Mesothelial cell of epicardium (in vitro differentiated cells): ENCODE data around the gene CUX1. TPM values are rescaled to one million over a fixed set of nuclear protein-coding genes. Genes with fewer than 3 reads are reported as not detected.

ENCODE experiments used
- DNase-seq, 2 experiments: peaks; one replicate each; pipeline ENCODE4 v3.0.0; 2021; ENCODE audit warnings: low spot score in 2 of 2; ENCODE audit not compliant: unreplicated experiment in 2 of 2
- H3K27ac Mint-ChIP-seq: 2 replicates; pipeline ENCODE4 v1.8.0; 2021; ENCODE audit warnings: mixed read lengths
- H3K27me3 Mint-ChIP-seq: 2 replicates; pipeline ENCODE4 v1.8.0; 2021; ENCODE audit warnings: low read depth, mixed read lengths
- H3K36me3 Mint-ChIP-seq: 2 replicates; pipeline ENCODE4 v1.8.0; 2021; ENCODE audit warnings: mixed read lengths
- H3K4me1 Mint-ChIP-seq: 2 replicates; pipeline ENCODE4 v1.8.0; 2021; ENCODE audit warnings: mixed read lengths
- H3K4me3 Mint-ChIP-seq: 2 replicates; pipeline ENCODE4 v1.8.0; 2021; ENCODE audit warnings: mild to moderate bottlenecking, moderate library complexity, mixed read lengths
- H3K9me3 Mint-ChIP-seq: 2 replicates; pipeline ENCODE4 v1.8.0; 2021; ENCODE audit warnings: mixed read lengths
- CTCF ChIP-seq: fragments of 200-600 bp; sonication (generic); IDR thresholded peaks from one replicate; pipeline ENCODE4 v1.5.0; 2021; ENCODE audit warnings: antibody characterized with exemption; ENCODE audit not compliant: unreplicated experiment
- total RNA-seq: library from RNA; stranded (reverse); gene quantifications from 3 replicates; pipeline ENCODE4 v1.2.1, GENCODE V29; 2021

Gene CUX1
- total RNA-seq, 1 donor from 2014 or later = 158 TPM

- H3K36me3 Mint-ChIP-seq = peaks cover 20% of the 10 kb centered on the region
- H3K9me3 Mint-ChIP-seq = peaks cover under 1% of the 10 kb centered on the region
- H3K27me3 Mint-ChIP-seq = no peaks in the 10 kb centered on the region
- TF ChIP-seq CTCF = no peak
- no peak overlapping the region for H3K27ac Mint-ChIP-seq
- peaks cover 19% of the 10 kb centered on the region for H3K4me1 Mint-ChIP-seq
- no peak overlapping the region for H3K4me3 Mint-ChIP-seq
- DNase-seq = no peak
Observed at GRCh38 chr7:102066476-102066875, 249.1 kb downstream of the CUX1 start.

DNA sequence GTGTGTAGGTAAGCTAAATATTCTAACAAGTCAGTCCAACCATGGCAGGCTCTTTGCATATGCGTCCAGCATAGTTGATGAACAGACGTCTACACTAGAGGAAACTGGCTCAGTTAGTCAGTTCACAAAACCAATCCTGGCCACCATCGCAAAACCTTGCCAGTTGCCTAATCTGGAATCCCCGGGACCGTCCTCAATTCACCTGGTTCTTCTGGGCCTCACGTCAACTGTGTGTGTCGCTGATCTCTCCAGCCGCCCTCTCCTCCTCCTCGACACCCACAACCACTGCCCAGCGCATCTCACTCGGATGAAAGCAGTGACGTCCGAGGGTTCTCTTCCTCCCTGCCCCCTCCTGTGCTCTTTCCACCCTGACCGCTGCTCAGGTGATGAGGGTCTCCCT is 251.4 kb downstream of the CUX1 start:
- peaks cover 32% of the 10 kb centered on the region for H3K36me3 Mint-ChIP-seq
- H3K4me1 Mint-ChIP-seq = peaks cover 10% of the 10 kb centered on the region
- H3K4me3 Mint-ChIP-seq = no peak overlapping the region
- peaks cover 6% of the 10 kb centered on the region for H3K9me3 Mint-ChIP-seq
- no peak overlapping the region for H3K27ac Mint-ChIP-seq
- no peaks in the 10 kb centered on the region for H3K27me3 Mint-ChIP-seq
- no peak for TF ChIP-seq CTCF
- DNase-seq = no peak

GRCh38 chr7:102069931-102070629 is 252.7 kb downstream of the CUX1 start:
- H3K27ac Mint-ChIP-seq = no peak overlapping the region
- TF ChIP-seq CTCF = no peak
- no peak for DNase-seq

DNA sequence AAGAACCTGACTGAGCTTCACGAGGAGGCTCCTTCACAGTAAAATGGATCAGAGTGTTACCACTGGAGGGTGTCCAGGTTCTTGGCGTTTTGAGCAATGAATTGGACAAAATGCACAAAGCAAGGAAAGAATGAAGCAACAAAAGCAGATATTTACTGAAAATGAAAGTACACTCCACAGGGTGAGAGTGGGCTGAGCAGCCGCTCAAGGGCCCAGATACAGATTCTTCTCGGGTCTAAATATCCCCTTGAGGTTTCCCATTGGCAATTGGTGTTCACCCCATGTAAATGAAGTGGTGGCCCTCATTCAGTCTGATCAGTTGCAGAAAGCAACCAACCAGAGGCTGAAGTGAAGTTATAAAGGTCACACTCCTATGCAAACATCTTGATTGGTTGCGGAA is 254.6 kb downstream of the CUX1 start:
- H3K4me3 Mint-ChIP-seq = no peak overlapping the region
- H3K36me3 Mint-ChIP-seq = peaks cover 47% of the 10 kb centered on the region
- DNase-seq = no peak
- H3K27me3 Mint-ChIP-seq = no peaks in the 10 kb centered on the region
- no peak overlapping the region for H3K27ac Mint-ChIP-seq
- peaks cover under 1% of the 10 kb centered on the region for H3K4me1 Mint-ChIP-seq
- H3K9me3 Mint-ChIP-seq = peaks cover 6% of the 10 kb centered on the region
- TF ChIP-seq CTCF = no peak

More at GRCh38 chr7:102069931-102070629, 252.7 kb downstream of the CUX1 start:
- H3K4me1 Mint-ChIP-seq = no peaks in the 10 kb centered on the region
- H3K27me3 Mint-ChIP-seq = no peaks in the 10 kb centered on the region
- no peak overlapping the region for H3K4me3 Mint-ChIP-seq
- H3K36me3 Mint-ChIP-seq = peaks cover 34% of the 10 kb centered on the region
- H3K9me3 Mint-ChIP-seq = peaks cover 6% of the 10 kb centered on the region

DNA sequence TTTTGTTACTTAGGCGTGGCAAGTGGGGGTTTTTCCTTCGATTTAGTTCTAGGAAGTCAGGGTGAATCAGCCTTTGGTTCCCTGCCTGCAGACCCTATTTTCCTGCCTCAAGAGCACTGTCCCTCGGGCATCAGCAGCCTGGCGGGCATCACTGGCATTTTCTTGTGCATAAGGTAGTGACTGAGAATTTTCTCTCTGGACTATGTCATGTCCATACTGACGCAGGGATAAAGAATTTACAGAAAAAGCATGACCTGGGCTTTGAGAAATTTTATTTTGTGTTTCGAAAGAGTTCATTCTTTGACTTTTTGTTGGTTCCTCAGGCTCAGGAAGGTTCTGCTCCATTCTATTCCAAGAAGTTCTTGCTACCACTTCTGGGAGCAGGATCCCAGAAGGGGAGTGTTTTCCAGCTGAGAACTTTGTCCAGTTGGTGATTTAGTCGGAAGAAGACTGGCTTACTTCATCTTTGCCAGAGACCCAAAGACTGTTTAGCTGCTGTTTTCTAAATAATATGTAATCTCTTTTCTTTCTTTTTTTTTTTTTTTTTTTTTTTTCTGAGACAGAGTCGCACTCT is 255.3 kb downstream of the CUX1 start:
- no peak overlapping the region for H3K4me3 Mint-ChIP-seq
- H3K4me1 Mint-ChIP-seq = peaks cover 6% of the 10 kb centered on the region
- TF ChIP-seq CTCF = no peak
- no peak for DNase-seq
- no peak overlapping the region for H3K27ac Mint-ChIP-seq
- H3K36me3 Mint-ChIP-seq = peaks cover 47% of the 10 kb centered on the region
- peaks cover 6% of the 10 kb centered on the region for H3K9me3 Mint-ChIP-seq
- no peaks in the 10 kb centered on the region for H3K27me3 Mint-ChIP-seq
